ENCODE measurements around the gene TMEM63C.

Gene TMEM63C

DNA sequence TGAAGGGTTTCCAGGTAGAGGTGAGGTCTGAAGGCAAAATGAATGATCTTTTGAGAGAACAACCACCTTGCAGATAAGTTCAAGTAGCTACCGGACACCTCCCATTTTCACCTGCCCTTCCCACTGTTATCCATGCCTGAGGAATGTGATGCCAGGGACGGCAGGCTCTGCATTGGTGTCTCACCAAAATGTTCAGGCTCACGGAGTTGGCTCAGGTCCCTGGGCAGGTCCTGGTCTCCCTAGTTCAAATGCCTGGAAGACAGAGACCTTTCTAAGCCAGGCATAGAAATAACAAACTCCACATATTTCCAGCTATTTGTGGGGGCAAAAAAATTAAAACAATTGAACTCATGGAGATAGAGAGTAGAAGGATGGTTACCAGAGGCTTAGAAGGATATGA lies 36.0 kb downstream of the TMEM63C start:
- Histone ChIP-seq H3F3A (ENCODE audit: insufficient read depth, low read length) (no peaks in the 10 kb centered on the region), H3K27me3 (replicated peaks; ENCODE audit: insufficient read depth, low read length) (no peaks in the 10 kb centered on the region), H4K20me1 (ENCODE audit: insufficient read depth, low read length) (no peaks in the 10 kb centered on the region), H3K4me1 (ENCODE audit: low read length) (no peaks in the 10 kb centered on the region), H3K9ac (ENCODE audit: low read length) (no peak overlapping the region), H3K36me3 (replicated peaks; ENCODE audit: insufficient read depth, low read length) (no peaks in the 10 kb centered on the region), H2AFZ (ENCODE audit: low read length) (no peak overlapping the region), H3K9me2 (replicated peaks; ENCODE audit: insufficient read depth, low read length) (no peaks in the 10 kb centered on the region), H3K79me2 (ENCODE audit: low read length) (no peaks in the 10 kb centered on the region), H3K4me3 (ENCODE audit: low read length) (no peak overlapping the region), H3K27ac (ENCODE audit: low read length) (no peak overlapping the region), H3K9me3 (replicated peaks; ENCODE audit: insufficient read depth, low read length) (no peaks in the 10 kb centered on the region), H3K4me2 (ENCODE audit: low read depth, low read length) (no peak overlapping the region)
- TF ChIP-seq EZH2 (optimal IDR thresholded peaks at IDR 0.05; ENCODE audit: low read depth, low read length) (no peak), CTCF (IDR thresholded peaks at IDR 0.05; ENCODE audit: low read length) (no peak), EZH2phosphoT487 (IDR thresholded peaks at IDR 0.05; ENCODE audit: low read length) (no peak)
- no peak for DNase-seq

DNA sequence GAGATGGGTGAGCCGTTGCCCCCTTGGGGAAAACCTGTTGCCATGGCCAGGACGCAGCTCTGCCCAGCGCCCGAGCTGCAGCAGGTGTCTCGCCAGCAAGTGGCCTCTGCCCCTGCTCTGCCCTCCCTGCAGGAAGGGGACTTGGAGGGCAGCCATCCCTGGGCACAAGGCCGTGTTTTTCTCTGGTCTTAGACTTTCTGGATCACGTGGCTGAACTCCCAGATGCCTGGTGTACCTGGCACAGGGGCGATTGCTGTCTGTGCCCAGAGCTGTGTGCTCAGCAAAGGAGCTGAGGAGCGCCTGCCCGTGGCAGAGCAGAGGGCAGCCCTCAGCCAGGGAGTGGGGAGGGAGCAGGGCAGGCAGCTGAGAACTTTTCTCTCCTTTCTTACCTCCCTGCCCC lies 38.0 kb downstream of the TMEM63C start:
- no peaks in the 10 kb centered on the region for H3K9me3 ChIP-seq (replicated peaks; ENCODE audit: insufficient read depth, low read length)
- no peaks in the 10 kb centered on the region for H3K79me2 ChIP-seq (ENCODE audit: low read length)
- TF ChIP-seq EZH2phosphoT487 (IDR thresholded peaks at IDR 0.05; ENCODE audit: low read length) (no peak), EZH2 (optimal IDR thresholded peaks at IDR 0.05; ENCODE audit: low read depth, low read length) (no peak), CTCF (IDR thresholded peaks at IDR 0.05; ENCODE audit: low read length) (no peak)
- no peak overlapping the region for H3K4me2 ChIP-seq (ENCODE audit: low read depth, low read length)
- no peaks in the 10 kb centered on the region for H3K27me3 ChIP-seq (replicated peaks; ENCODE audit: insufficient read depth, low read length)
- no peak overlapping the region for H2AFZ ChIP-seq (ENCODE audit: low read length)
- no peaks in the 10 kb centered on the region for H3K4me1 ChIP-seq (ENCODE audit: low read length)
- H3K9me2 ChIP-seq (replicated peaks; ENCODE audit: insufficient read depth, low read length): no peaks in the 10 kb centered on the region
- no peak overlapping the region for H3K4me3 ChIP-seq (ENCODE audit: low read length)
- no peaks in the 10 kb centered on the region for H3K36me3 ChIP-seq (replicated peaks; ENCODE audit: insufficient read depth, low read length)
- no peak overlapping the region for H3K9ac ChIP-seq (ENCODE audit: low read length)
- no peak overlapping the region for H3K27ac ChIP-seq (ENCODE audit: low read length)
- DNase-seq: no peak
- H4K20me1 ChIP-seq (ENCODE audit: insufficient read depth, low read length): no peaks in the 10 kb centered on the region
- no peaks in the 10 kb centered on the region for H3F3A ChIP-seq (ENCODE audit: insufficient read depth, low read length)

DNA sequence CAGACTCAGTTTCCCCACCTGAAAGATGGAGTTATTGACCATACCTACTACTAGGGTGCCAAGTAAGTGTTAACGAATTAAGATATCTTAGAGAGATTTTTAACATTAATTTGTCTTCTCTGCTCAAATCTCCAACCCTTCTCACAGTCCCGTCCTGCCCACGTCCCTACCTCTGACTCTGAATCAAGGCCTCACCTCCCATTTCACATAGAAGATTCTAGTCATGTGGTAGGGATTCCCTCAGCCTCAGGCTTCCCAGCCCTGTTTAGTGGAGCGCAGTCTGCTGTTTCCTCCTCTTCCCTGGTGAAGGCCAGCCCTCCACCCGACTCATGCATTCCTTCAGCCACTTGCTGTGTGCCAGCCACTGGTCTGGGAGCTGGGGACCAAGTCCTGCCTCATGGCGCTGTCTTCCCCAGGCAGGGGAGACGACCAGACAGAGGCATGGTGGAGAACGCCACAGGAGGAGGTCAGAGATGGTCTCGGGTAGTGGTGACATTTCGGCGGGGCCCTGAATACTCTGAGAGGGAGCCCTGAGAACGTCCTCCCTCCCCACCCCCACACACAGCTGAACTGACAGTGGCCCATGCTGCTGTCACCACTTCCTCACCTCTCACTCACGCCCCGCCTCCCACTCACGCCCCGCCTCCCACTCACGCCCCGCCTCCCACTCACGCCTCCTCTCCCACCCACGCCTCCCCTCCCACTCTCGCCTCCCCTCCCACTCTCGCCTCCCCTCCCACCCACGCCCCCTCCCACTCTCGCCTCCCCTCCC lies 38.8 kb downstream of the TMEM63C start:
- DNase-seq: no peak
- H4K20me1 ChIP-seq (ENCODE audit: insufficient read depth, low read length): no peaks in the 10 kb centered on the region
- no peaks in the 10 kb centered on the region for H3K9me3 ChIP-seq (replicated peaks; ENCODE audit: insufficient read depth, low read length)
- no peak overlapping the region for H3K4me2 ChIP-seq (ENCODE audit: low read depth, low read length)
- H3F3A ChIP-seq (ENCODE audit: insufficient read depth, low read length): no peaks in the 10 kb centered on the region
- H3K36me3 ChIP-seq (replicated peaks; ENCODE audit: insufficient read depth, low read length): no peaks in the 10 kb centered on the region
- no peak for TF ChIP-seq EZH2phosphoT487 (IDR thresholded peaks at IDR 0.05; ENCODE audit: low read length)
- TF ChIP-seq CTCF (IDR thresholded peaks at IDR 0.05; ENCODE audit: low read length): no peak
- TF ChIP-seq EZH2 (optimal IDR thresholded peaks at IDR 0.05; ENCODE audit: low read depth, low read length): no peak
- H3K79me2 ChIP-seq (ENCODE audit: low read length): no peaks in the 10 kb centered on the region
- H3K4me3 ChIP-seq (ENCODE audit: low read length): no peak overlapping the region
- no peaks in the 10 kb centered on the region for H3K4me1 ChIP-seq (ENCODE audit: low read length)
- H3K27ac ChIP-seq (ENCODE audit: low read length): no peak overlapping the region
- no peak overlapping the region for H2AFZ ChIP-seq (ENCODE audit: low read length)
- no peak overlapping the region for H3K9ac ChIP-seq (ENCODE audit: low read length)
- no peaks in the 10 kb centered on the region for H3K27me3 ChIP-seq (replicated peaks; ENCODE audit: insufficient read depth, low read length)
- H3K9me2 ChIP-seq (replicated peaks; ENCODE audit: insufficient read depth, low read length): no peaks in the 10 kb centered on the region

Measured in MM.1S (cell line).